Osteocyte (in vitro differentiated cells): ENCODE measurements around the gene LGR4. TPM values are rescaled to one million over a fixed set of nuclear protein-coding genes. Genes with fewer than 3 reads are reported as not detected.

ENCODE experiments used
- DNase-seq: peaks from one replicate; pipeline ENCODE4 v3.0.0; 2021; ENCODE audit warnings: mixed read lengths; ENCODE audit not compliant: unreplicated experiment; ENCODE audit errors: extremely low spot score
- H3K27ac Mint-ChIP-seq: one replicate; pipeline ENCODE4 v1.8.0; 2021; ENCODE audit warnings: mild to moderate bottlenecking, mixed read lengths; ENCODE audit not compliant: unreplicated experiment
- H3K27me3 Mint-ChIP-seq: one replicate; pipeline ENCODE4 v1.8.0; 2021; ENCODE audit warnings: mixed read lengths; ENCODE audit not compliant: unreplicated experiment
- H3K36me3 Mint-ChIP-seq: one replicate; pipeline ENCODE4 v1.8.0; 2021; ENCODE audit warnings: mixed read lengths; ENCODE audit not compliant: unreplicated experiment
- H3K4me1 Mint-ChIP-seq: one replicate; pipeline ENCODE4 v1.8.0; 2021; ENCODE audit warnings: mixed read lengths; ENCODE audit not compliant: unreplicated experiment
- H3K4me3 Mint-ChIP-seq: one replicate; pipeline ENCODE4 v1.8.0; 2021; ENCODE audit warnings: mild to moderate bottlenecking, moderate library complexity, mixed read lengths; ENCODE audit not compliant: unreplicated experiment
- H3K9me3 Mint-ChIP-seq: one replicate; pipeline ENCODE4 v1.8.0; 2021; ENCODE audit warnings: mixed read lengths; ENCODE audit not compliant: unreplicated experiment
- microRNA-seq: library from miRNA; unstranded; fragments of <30 nt; microRNA quantifications from one replicate; pipeline ENCODE4 v1.1.0, GENCODE V29; 2020; ENCODE audit not compliant: unreplicated experiment
- total RNA-seq: library from RNA; stranded (reverse); gene quantifications from 2 replicates; pipeline ENCODE4 v1.2.1, GENCODE V29; 2021
- TF ChIP-seq, protein P1 (sequence below): fragments of 200-600 bp; sonication (generic); IDR thresholded peaks from 2 replicates; pipeline ENCODE4 v1.5.0; 2021; ENCODE audit warnings: antibody characterized with exemption, mild to moderate bottlenecking, moderate library complexity

Gene LGR4
- total RNA-seq, 1 donor from 2014 or later = 61.9 TPM

DNA sequence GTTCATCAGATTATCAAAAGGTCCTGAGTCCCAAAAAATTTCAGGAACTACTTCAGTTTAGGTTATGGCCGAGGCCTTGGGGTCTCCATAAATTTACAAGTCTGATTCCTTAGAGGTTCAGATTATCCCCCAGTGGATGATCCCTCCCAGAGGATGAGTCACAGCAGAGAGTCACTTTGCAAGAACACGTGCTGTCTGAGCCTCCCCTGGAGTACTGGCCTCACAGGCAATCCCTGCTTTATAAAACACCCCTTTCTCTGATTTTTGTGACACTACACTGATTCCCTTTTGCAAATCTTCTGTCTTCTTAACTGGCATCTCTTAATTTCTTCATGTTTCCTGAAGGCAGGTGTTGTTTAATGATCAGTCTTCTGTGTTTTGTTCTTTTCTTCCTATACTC, 154.8 kb downstream of the LGR4 start:
- H3K36me3 Mint-ChIP-seq = peaks cover 2% of the 10 kb centered on the region
- H3K4me3 Mint-ChIP-seq = no peak overlapping the region
- no peaks in the 10 kb centered on the region for H3K9me3 Mint-ChIP-seq
- H3K27ac Mint-ChIP-seq = no peak overlapping the region
- TF ChIP-seq, protein P1, sequence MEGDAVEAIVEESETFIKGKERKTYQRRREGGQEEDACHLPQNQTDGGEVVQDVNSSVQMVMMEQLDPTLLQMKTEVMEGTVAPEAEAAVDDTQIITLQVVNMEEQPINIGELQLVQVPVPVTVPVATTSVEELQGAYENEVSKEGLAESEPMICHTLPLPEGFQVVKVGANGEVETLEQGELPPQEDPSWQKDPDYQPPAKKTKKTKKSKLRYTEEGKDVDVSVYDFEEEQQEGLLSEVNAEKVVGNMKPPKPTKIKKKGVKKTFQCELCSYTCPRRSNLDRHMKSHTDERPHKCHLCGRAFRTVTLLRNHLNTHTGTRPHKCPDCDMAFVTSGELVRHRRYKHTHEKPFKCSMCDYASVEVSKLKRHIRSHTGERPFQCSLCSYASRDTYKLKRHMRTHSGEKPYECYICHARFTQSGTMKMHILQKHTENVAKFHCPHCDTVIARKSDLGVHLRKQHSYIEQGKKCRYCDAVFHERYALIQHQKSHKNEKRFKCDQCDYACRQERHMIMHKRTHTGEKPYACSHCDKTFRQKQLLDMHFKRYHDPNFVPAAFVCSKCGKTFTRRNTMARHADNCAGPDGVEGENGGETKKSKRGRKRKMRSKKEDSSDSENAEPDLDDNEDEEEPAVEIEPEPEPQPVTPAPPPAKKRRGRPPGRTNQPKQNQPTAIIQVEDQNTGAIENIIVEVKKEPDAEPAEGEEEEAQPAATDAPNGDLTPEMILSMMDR = no peak
- no peak for DNase-seq
- peaks cover 52% of the 10 kb centered on the region for H3K4me1 Mint-ChIP-seq
- no peaks in the 10 kb centered on the region for H3K27me3 Mint-ChIP-seq

Small RNA genes lying within 50 kb of the gene (microRNA-seq; reads per million reads assigned to microRNA genes)
- not detected for gene MIR8087

Other genes starting within 250 kb of the LGR4 start
- 2.8 and 4.8 TPM in 2 replicates for gene CCDC34, start 109.6 kb downstream of the LGR4 start, total RNA-seq
- gene LIN7C, start 34.0 kb upstream of the LGR4 start, total RNA-seq = 20.3 and 21.8 TPM in 2 replicates
- 4.2 and 4.9 TPM in 2 replicates for gene BDNF, start 227.7 kb upstream of the LGR4 start, total RNA-seq